HEK293 (cell line): ENCODE measurements around the gene TSNAX.
A peak's percentile ranks its signal among the peaks of the same experiment; 100 is the strongest.

Source experiments
- CTCF ChIA-PET: fragments of 350-600 bp; formaldehyde crosslinking; extraction: SDS; loops from one replicate; lab custom pipeline; 2021; ENCODE audit warnings: antibody characterized with exemption; lab: Yijun Ruan, JAX
- POLR2A ChIA-PET: fragments of 300-600 bp; formaldehyde crosslinking; extraction: SDS; loops from one replicate; lab custom pipeline; 2020; ENCODE audit warnings: antibody characterized with exemption, inconsistent platforms; lab: Yijun Ruan, JAX
- H3K27ac ChIP-seq: fragments of 200-500 bp; sonication (Bioruptor generic); 2 replicates; pipeline ENCODE4 v1.5.1; 2014; ENCODE audit warnings: low read depth, low read length, control low read depth, inconsistent platforms; ENCODE audit errors: extremely low read depth
- H3K36me3 ChIP-seq, 2 experiments: fragments of 200-500 bp in 1 of 2; sonication (Bioruptor generic) in 1 of 2; 1 replicate in 1 of 2; 2 replicates in 1 of 2; pipeline ENCODE4 v1.5.1; 2014 to 2017; ENCODE audit warnings: inconsistent platforms in 2 of 2, low read length in 2 of 2; ENCODE audit not compliant: control insufficient read depth in 2 of 2, insufficient read depth in 1 of 2
- H3K4me1 ChIP-seq: fragments of 200-500 bp; sonication (Bioruptor generic); 2 replicates; pipeline ENCODE4 v1.5.1; 2014; ENCODE audit warnings: mild to moderate bottlenecking, low read length, inconsistent platforms; ENCODE audit not compliant: control insufficient read depth, insufficient read depth
- H3K4me3 ChIP-seq: 2 replicates; pipeline ENCODE4 v1.5.1; 2011; ENCODE audit warnings: low read depth, mild to moderate bottlenecking, control low read depth, low read length, moderate library complexity
- H3K9me3 ChIP-seq: fragments of 200-500 bp; sonication (Bioruptor generic); 2 replicates; pipeline ENCODE4 v1.5.1; 2014; ENCODE audit warnings: low read depth, low read length, inconsistent platforms; ENCODE audit not compliant: control insufficient read depth, insufficient read depth
- EGR2 ChIP-seq: fragments of 450-650 bp; formaldehyde crosslinking; IDR thresholded peaks from 2 replicates; pipeline ENCODE4 v1.5.1; 2016; ENCODE audit warnings: low read depth, missing biosample characterization, missing genetic modification characterization
- FEZF1 ChIP-seq: fragments of 450-650 bp; formaldehyde crosslinking; IDR thresholded peaks from 2 replicates; pipeline ENCODE4 v1.5.1; 2016; ENCODE audit warnings: missing biosample characterization, missing genetic modification characterization
- HOXD13 ChIP-seq: sonication (generic); formaldehyde crosslinking; IDR thresholded peaks from 2 replicates; pipeline ENCODE4 v1.8.0; 2022; ENCODE audit warnings: missing genetic modification reagents, borderline replicate concordance
- KLF16 ChIP-seq: fragments of 450-650 bp; formaldehyde crosslinking; IDR thresholded peaks from 2 replicates; pipeline ENCODE4 v1.5.1; 2017; ENCODE audit warnings: missing biosample characterization, missing genetic modification characterization
- MZF1 ChIP-seq: fragments of 450-650 bp; formaldehyde crosslinking; IDR thresholded peaks from 2 replicates; pipeline ENCODE4 v1.5.1; 2017; ENCODE audit warnings: missing biosample characterization, missing genetic modification characterization, borderline replicate concordance
- PRDM6 ChIP-seq: fragments of 450-650 bp; formaldehyde crosslinking; IDR thresholded peaks from 2 replicates; pipeline ENCODE4 v1.5.1; 2017; ENCODE audit warnings: missing biosample characterization, missing genetic modification characterization
- SETDB1 ChIP-seq: IDR thresholded peaks from one replicate; pipeline ENCODE4 v1.6.1; 2017; ENCODE audit warnings: mild to moderate bottlenecking, low read length, moderate library complexity, mixed read lengths; ENCODE audit not compliant: insufficient read length
- TCF7L2 ChIP-seq: IDR thresholded peaks from 2 replicates; pipeline ENCODE4 v1.6.1; 2011; ENCODE audit warnings: low read depth, mild to moderate bottlenecking, inconsistent platforms, low read length, moderate library complexity, borderline replicate concordance
- ZBTB17 ChIP-seq: fragments of 450-650 bp; formaldehyde crosslinking; IDR thresholded peaks from 2 replicates; pipeline ENCODE4 v1.5.1; 2016; ENCODE audit warnings: missing biosample characterization, missing genetic modification characterization
- ZBTB21 ChIP-seq: fragments of 450-650 bp; formaldehyde crosslinking; IDR thresholded peaks from 2 replicates; pipeline ENCODE4 v1.5.1; 2017; ENCODE audit warnings: missing biosample characterization, missing genetic modification characterization
- ZNF214 ChIP-seq: fragments of 450-650 bp; formaldehyde crosslinking; IDR thresholded peaks from 2 replicates; pipeline ENCODE4 v1.5.1; 2017; ENCODE audit warnings: missing biosample characterization, mild to moderate bottlenecking, missing genetic modification characterization, borderline replicate concordance
- ZNF266 ChIP-seq: fragments of 450-650 bp; formaldehyde crosslinking; IDR thresholded peaks from 2 replicates; pipeline ENCODE4 v1.5.1; 2016; ENCODE audit warnings: missing biosample characterization, missing genetic modification characterization, low read depth
- ZNF335 ChIP-seq: fragments of 450-650 bp; formaldehyde crosslinking; conservative IDR thresholded peaks from 2 replicates; pipeline ENCODE4 v1.5.1; 2016; ENCODE audit warnings: missing biosample characterization, missing genetic modification characterization
- ZNF362 ChIP-seq: fragments of 450-650 bp; formaldehyde crosslinking; IDR thresholded peaks from 2 replicates; pipeline ENCODE4 v1.5.1; 2016; ENCODE audit warnings: missing biosample characterization, missing genetic modification characterization
- ZNF501 ChIP-seq: fragments of 450-650 bp; formaldehyde crosslinking; IDR thresholded peaks from 2 replicates; pipeline ENCODE4 v1.5.1; 2016; ENCODE audit warnings: missing biosample characterization, missing genetic modification characterization
- ZNF510 ChIP-seq: fragments of 450-650 bp; formaldehyde crosslinking; IDR thresholded peaks from 2 replicates; pipeline ENCODE4 v1.5.1; 2018; ENCODE audit warnings: mild to moderate bottlenecking, missing genetic modification characterization, missing biosample characterization; ENCODE audit not compliant: insufficient replicate concordance
- ZNF521 ChIP-seq: fragments of 450-650 bp; formaldehyde crosslinking; IDR thresholded peaks from 2 replicates; pipeline ENCODE4 v1.5.1; 2017; ENCODE audit warnings: missing biosample characterization, mild to moderate bottlenecking, missing genetic modification characterization

Gene TSNAX

GRCh38 chr1:231540847-231541246 lies 12.4 kb downstream of the TSNAX start:
- no peaks in the 10 kb centered on the region for H3K4me1 ChIP-seq
- H3K9me3 ChIP-seq: no peaks in the 10 kb centered on the region
- ChIA-PET CTCF (interaction anchor here (0.6 to 1.0 kb wide), 5 partner anchors 11 to 911 kb away, joined by 3 to 5 read pairs (median 3); no protein-coding TSS in a partner anchor), POLR2A (no interaction called here)
- peaks cover 78 to 82% of the 10 kb centered on the region in 2 experiments for H3K36me3 ChIP-seq
- no peak for TF ChIP-seq EGR2 (tag by site-specific recombination)
- TF ChIP-seq ZBTB21 (tag by site-specific recombination): no peak
- no peak for TF ChIP-seq ZNF266 (tag by site-specific recombination)
- peak; percentile 92 for TF ChIP-seq SETDB1
- no peak for TF ChIP-seq TCF7L2
- H3K4me3 ChIP-seq: no peak overlapping the region
- H3K27ac ChIP-seq: no peak overlapping the region

- no peaks in the 10 kb centered on the region for H3K9me3 ChIP-seq
- TF ChIP-seq ZNF335 (peak; percentile 61), ZNF501 (tag by site-specific recombination) (no peak), ZNF510 (tag by site-specific recombination) (no peak), ZNF521 (no peak), MZF1 (tag by site-specific recombination) (peak; percentile 46; the same call in 1 of the 2 replicates)
- no peak overlapping the region for H3K4me3 ChIP-seq
- no peak overlapping the region for H3K27ac ChIP-seq
- H3K36me3 ChIP-seq: peaks cover 70 to 79% of the 10 kb centered on the region in 2 experiments
- POLR2A ChIA-PET: interaction anchor here (0.5 kb wide), 1 partner anchor 547 kb away, joined by 3 read pairs; no protein-coding TSS in a partner anchor
- CTCF ChIA-PET: interaction anchor here (0.9 kb wide), 1 partner anchor 181 kb away, joined by 3 read pairs; no protein-coding TSS in a partner anchor
- no peaks in the 10 kb centered on the region for H3K4me1 ChIP-seq
Observed at GRCh38 chr1:231541842-231542241, 13.4 kb downstream of the TSNAX start.

GRCh38 chr1:231544943-231545592 lies 16.6 kb downstream of the TSNAX start:
- CTCF ChIA-PET: interaction anchor here (2.1 kb wide), 1 partner anchor 16 kb away, joined by 5 read pairs; no protein-coding TSS in a partner anchor
- TF ChIP-seq PRDM6 (tag by site-specific recombination) (peak; percentile 52), KLF16 (tag by site-specific recombination) (no peak), ZNF362 (tag by site-specific recombination) (0 out of 2 replicates have a peak, but pooled peaks have one; percentile 37), FEZF1 (peak; percentile 39; the same call in 1 of the 2 replicates)
- POLR2A ChIA-PET: no interaction called here

GRCh38 chr1:231546693-231547092 lies 18.2 kb downstream of the TSNAX start:
- H3K27ac ChIP-seq: no peak overlapping the region
- H3K4me1 ChIP-seq: no peaks in the 10 kb centered on the region
- H3K9me3 ChIP-seq: no peaks in the 10 kb centered on the region
- TF ChIP-seq HOXD13 (CRISPR knock-in tag): no peak
- TF ChIP-seq ZBTB17 (tag by site-specific recombination): peak; percentile 58
- TF ChIP-seq ZNF214 (tag by site-specific recombination): no peak
- TF ChIP-seq, all 188 proteins: peak for 1
- Histone ChIP-seq H3K4me3 (no peak overlapping the region), H3K36me3 (peaks cover 44% of the 10 kb centered on the region in 2 experiments)
- CTCF ChIA-PET: interaction anchor here (0.9 to 1.7 kb wide), 2 partner anchors 11 to 57 kb away, joined by 6 read pairs; no protein-coding TSS in a partner anchor
- POLR2A ChIA-PET: interaction anchor here (0.8 kb wide), 1 partner anchor 11 kb away, joined by 4 read pairs; no protein-coding TSS in a partner anchor

More at GRCh38 chr1:231544943-231545592, 16.6 kb downstream of the TSNAX start:
- H3K4me1 ChIP-seq: no peaks in the 10 kb centered on the region
- H3K27ac ChIP-seq: no peak overlapping the region
- H3K4me3 ChIP-seq: no peak overlapping the region
- H3K36me3 ChIP-seq: peaks cover 53% of the 10 kb centered on the region in 2 experiments
- H3K9me3 ChIP-seq: no peaks in the 10 kb centered on the region
